Stimulated activated CD4-positive, alpha-beta T cell treated with anti-CD3 and anti-CD28 coated beads, Interleukin-2, amount 100 ng/mL, for 48 hours (primary cell): ENCODE measurements around the gene USP6NL.

ENCODE experiments used
- DNase-seq, 2 donors: peaks; one replicate each; pipeline ENCODE4 v3.0.0-alpha.2; 2020

USP6NL gene

DNA sequence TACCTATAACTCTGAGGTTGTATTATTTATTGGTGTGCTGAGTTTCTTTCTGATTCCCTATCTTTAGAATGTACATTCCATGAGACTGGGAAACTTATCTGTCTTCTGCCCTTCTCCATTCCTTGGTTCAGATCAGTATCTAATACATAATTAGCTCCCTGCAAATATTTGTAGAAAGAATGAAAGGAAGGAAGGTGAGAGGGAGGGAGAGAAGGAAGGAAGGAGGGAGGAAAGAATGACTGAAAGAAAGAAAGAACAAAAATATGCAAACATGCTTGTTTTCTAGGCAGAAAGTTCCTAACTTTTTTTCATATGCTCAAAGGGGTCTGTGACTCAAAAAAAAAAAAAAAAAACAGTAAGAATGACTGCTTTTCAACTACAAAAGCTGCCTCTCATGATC lies 3.9 kb upstream of the USP6NL start:
- no peak for DNase-seq

DNA sequence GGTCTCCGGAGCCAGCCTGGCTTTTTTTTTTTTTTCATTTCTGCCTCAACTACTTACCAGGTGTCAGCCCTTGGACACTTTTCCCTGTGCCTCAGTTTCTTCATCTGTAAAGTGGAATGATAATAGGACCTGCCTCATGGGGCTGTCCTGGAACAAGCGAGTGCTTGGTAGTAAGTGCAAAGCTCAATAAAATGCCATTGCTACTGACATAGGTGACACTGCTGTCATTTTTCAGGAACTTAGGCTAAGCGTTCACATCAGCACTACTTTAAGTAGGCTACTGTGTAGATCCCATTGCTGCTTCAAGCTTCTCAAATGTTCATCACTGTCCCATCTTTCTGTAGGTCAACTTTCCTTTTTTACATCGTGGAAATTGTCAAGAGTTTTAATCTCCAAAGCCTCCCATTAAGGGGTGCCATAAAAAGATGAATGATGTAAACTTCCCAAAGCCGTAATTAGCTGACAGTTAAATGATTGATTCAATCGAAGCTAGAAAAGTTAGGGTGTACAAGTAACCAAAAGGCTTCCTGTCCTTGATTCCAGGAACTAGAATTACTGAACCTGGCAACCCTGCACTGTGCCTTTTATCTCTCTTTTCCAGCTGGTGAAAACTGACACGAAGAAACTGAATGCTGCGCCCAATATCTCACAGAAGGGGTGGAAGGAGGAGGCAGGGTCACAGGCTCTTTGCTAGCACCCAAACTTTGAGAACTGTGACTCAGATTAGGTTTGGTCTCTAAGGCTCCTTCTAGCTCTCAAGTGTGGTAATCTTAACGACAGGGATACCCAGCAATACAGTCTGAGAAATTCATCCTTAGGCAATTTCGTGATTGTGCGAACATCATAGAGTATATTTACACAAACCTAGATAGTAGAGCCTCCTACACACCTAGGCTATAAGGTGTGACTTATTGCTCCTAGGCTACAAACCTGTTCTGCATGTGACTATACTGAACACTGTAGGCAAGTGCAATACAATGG lies 861 bp upstream of the USP6NL start:
- no peak for DNase-seq

DNA sequence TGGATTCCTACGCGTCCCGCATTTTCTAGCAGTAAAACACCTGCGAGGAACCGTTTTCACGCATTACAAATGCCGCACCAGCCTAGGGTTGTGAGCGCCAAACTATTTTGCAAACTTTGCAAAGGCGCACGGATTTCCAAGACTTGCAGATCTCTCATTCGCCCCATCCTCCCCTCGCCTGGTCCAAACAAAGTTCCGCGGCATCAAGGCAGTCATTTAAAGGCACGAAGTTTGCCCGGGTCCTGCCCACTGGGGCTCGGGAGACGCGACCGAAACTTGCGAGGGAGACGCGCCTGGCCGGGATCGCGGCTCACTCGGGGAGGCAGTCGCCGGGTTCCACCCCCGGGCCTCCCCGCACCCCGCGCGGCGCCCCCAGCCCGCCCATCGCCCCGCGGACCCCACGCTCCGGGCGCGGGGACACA lies 613 bp downstream of the USP6NL start:
- peak; percentile 17 to 18 for DNase-seq

DNA sequence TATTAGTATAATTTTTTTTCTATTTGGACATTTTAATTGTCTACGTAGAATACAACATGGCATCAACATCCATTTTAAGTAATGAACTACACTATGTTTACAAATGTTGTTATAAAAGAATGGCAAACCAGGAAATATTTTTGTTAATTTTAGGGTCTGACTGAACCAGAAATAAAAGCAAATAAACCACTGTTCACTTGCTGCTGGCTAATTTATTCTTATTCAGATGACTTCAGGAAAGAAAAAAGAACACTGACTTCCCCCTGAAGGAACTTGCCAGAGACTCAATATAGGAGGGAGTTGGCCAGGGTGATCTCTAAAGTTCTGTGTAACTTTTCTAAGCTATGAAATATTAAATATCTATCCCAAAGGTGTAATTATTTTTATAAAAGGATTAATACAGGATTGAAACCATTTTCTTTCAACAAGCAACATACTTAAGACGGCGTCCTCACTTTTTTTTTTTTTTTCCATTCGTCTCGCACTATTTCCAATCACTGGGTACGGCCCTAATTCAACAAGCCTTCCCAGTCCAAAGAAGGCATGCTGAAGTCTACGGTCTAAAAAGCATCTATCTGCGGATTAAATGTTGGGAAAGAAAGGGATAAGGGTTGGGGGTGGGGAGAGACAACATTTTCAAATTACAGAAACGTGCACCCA lies 1.2 kb downstream of the USP6NL start:
- no peak for DNase-seq

DNA sequence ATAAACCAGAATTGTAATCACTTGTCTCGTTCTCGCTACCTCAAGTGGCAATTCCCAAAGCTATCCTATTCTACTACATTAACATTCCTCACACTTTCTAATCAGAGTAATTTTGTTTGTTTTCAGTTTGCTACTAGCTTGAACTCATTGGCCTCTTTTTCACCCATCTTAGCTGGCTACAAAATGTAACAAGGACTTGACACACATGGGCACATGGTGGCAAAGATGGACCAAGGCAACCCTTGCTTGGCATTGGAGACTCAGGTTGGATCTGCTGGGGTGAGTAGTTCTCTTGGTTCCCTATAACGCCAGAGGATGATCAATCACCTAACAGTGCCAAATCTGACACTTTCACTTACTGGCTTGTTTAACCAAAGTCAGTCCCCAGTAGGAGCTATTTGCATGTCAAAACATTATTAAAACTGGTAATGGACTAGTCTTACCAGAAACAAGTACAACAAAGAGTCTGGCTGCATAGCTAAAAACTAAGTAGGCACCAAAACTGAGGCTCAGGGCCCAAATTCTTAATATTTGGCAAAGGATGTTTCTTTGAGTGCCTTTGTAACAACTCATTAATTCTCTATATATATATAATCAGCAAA lies 1.9 kb downstream of the USP6NL start:
- DNase-seq: no peak

DNA sequence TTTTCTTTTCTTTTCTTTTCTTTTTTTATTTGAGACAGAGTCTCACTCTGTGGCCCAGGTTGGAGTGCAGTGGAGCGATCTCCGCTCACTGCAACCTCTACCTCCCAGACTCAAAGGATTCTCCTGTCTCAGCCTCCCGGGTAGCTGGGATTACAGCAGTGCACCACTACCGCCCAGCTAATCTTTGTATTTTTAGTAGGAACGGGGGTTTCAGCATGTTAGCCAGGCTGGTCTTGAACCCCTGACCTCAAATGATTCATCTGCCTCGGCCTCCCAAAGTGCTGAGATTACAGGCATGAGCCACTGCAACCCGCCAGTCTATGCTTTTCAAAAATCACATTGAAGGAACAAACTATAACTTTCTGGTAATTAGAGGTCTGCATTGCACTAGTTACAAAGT lies 2.4 kb downstream of the USP6NL start:
- DNase-seq: no peak

DNA sequence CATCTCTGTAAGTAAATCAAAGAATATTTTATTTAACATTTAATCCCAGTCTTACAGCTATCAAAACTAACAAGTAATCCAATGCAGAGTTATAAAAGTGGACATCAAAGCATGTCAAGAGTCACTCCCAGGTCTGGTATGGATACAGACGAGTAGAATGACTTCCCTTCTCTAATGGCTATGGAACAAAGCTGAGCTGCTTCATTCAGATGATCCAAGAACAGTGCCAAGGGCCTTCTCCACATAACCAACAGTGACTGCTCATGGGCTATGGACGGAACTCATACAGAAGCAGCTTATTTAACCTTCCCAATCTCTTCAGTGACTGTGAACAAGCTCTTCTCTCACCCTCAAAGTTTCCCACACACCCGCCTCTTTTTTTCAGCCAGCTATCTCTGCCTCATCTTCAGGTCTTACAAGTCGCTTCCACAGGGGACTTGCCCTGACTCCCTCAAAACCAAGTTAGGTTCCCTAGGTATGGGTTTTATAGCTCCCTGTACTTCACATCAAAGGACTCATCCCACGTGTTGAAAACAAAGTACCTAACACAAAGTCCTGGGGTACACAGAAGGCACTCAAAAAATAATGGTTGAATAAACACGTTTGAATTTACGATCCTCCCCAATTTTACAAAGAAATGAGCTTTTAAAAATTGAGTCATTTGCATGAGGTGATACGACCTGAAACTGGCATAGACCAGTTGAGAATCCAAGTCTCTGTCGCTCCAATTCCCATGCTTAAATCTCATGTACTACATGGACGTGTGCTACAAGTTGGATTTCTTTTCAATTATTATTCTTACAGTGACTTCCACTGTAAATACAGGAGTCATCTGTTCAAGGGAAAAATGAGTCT lies 3.1 kb downstream of the USP6NL start:
- DNase-seq: no peak

DNA sequence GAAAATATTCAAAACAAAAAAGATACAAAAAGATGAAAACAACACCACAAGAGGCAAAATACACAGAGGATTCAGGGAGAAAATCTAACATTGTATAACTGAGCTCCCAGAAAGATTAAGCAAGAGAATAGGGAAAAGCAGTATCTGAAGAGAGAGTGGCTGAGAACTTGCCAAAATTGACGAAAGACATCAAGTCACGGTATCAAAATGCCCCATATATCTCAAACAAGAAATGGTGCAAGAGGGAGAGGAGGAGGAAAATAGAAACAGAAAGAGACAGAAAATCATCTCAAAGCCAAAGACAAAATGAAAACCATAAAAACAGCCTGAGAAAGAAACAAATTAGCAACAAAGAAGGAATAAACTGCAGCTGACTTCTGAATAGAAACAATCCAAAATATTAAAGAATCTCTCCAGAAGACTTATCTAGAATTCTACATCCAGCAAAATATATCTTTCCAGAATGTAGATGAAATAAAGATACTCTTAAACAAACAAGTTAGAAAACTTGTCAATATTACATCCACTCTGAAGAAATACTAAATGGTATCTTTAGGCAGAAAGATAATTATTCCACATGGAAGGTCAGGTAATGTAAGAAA lies 5.5 kb downstream of the USP6NL start:
- no peak for DNase-seq

DNA sequence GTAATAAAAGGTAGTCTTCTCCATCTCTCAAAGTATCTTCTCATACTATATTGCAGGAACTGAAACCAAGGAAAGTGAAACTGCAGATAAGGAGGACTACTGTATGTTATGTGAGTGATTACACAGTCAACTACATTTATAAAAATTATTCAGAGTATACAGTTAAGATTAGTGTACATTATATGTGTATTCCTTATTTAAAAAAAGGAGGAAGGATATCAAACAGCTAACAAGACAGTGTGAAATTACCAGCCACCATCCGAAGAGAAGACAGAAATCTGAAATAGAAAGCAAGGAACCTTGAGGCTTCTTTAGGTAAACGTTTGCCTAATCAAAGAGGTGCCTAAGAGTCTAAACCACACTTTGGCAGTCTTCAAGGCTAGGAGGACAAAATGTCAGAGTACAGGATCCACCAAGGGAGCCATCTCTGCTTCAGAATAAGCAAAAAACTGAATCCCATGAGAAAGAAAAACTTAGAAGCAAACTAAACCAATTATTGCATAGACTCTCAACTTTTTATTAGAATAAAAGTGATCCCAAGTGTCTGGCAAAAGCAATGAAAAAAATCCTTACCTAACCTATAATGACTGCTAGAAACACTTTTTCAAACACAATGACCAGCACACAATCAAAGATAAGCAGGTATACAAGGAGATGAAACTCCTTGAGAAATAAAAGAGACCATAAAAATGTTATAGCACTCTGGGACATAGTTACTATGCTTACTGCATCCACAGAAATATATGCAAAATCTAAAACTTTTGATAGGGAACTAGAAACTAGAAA lies 6.4 kb downstream of the USP6NL start:
- no peak for DNase-seq

DNA sequence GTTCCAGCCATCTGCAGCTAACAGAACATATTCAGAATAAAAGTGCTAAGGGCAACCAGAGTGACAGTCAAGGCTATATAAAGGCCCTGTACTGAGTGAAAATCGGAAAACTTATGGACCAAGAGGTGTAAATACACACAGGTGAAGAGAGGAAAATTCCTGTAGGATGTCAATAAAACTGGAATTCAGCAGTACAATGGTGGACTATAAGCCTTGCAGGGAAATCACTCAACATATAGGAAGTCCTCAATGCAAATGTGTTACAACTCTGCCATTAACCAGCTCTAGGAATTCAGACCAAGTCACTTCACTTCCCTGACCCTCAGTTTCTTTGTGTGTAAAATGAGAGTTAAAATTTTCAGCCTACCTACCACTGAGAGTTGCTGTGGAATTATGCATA lies 7.7 kb downstream of the USP6NL start:
- no peak for DNase-seq

DNA sequence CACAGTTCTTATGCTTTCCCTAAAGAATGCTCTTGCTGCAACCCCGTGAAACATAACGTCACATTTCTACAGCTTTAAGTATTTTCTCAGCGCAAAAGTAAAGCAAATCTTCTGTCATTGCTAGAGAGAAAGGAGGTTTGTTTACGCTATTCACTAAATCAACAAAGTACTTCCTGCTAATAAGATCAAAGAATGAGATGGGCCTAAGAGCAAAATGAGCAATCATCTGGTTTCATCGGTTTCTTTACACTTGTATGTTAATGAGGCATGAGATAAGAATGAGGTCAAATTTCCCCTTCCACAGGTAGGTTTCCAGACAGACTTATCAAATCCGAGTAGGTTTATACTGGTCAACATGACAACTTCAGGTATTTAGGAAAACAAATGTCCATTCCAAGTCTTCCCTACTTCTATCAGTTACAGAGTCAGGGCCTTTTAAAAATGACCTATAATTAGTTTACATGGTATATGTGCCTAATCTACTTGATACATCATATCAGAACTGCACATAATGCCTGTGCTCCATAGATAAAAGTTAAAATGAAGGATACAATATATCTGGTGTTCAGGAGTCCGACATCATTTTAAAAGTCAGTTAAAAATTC lies 8.4 kb downstream of the USP6NL start:
- no peak for DNase-seq

DNA sequence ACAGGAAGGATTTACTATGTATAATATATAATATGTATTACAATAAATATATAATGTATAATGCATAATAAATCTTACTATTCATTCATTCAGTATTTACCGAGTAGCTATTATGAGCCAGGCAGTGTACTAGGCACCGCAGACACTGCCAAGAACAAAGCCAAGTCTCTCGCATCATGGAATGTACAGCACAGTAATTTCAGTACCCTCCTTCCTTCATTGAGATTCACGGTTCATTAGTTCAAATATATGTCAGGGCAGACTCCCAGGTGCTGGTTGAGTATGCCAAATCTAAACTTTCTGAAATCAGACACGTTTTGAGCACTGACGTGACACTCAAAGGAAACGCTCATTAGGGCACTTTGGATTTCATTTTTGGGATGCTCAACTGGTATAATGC lies 9.1 kb downstream of the USP6NL start:
- no peak for DNase-seq

DNA sequence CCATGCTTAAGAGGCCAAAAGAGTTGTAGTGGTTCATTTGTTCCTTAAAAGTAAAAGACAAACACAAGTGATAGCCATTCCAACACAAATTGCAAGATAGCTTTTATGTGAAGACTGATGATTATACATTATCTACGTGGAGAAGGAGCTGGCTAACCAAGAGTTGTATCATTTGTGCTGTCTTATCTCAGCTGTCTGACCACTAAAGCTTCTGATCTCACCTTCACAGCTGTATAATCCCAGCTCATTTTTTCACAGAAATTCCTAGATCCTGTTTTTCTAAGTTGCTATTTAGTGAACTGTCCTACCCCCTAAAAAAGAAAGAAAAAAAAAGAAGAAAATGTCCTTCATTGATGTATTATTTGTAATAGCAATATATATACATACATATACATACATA lies 9.8 kb downstream of the USP6NL start:
- no peak for DNase-seq

DNA sequence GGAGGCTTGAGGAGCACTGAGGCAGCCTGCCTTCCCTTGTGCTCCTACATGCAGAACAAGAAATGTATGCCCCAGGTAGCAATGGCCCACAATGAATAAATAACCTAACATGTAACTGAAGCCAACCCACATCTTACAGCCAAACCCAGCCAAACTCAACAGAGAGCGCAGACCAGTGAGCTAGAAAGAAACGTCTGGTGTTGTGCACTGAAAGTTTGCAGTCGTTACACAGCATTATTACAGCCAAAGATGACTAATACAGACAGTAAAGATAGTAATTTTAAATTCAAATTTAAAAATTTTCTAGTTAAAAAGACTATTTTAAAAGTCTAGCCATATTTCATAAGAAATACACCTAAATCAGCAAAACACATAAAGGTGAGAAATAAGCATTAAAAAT lies 11.2 kb downstream of the USP6NL start:
- no peak for DNase-seq

DNA sequence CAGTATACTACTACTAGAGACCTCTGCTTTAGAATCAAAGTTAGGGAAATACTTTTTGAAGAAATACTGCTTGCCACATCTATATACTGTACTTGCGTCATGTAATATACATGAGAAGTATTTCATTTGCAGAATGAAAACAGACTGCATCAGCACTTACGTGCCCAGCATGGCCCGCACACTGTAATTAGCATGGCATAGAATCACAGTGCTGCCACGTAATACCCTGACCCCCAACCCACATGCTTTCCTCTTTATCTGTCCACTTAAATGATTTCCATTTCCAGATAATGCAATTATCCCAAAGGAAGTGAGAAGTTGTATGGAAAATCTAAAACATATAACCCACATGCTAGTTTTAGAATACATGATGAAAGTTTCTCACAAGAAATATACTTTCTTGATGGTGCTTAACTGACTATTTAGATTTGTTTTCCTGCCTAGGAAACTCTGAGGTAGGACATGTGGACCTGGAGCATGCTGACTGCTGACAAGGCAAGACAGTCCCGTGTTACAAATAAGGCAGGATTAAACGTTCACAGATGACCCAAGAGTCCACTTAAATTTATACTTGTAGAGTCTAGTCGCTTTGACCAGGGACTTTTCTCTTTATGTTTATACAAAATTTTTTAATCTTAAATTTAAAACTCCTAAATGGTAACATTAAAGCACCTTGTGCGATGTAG lies 12.6 kb downstream of the USP6NL start:
- no peak for DNase-seq

DNA sequence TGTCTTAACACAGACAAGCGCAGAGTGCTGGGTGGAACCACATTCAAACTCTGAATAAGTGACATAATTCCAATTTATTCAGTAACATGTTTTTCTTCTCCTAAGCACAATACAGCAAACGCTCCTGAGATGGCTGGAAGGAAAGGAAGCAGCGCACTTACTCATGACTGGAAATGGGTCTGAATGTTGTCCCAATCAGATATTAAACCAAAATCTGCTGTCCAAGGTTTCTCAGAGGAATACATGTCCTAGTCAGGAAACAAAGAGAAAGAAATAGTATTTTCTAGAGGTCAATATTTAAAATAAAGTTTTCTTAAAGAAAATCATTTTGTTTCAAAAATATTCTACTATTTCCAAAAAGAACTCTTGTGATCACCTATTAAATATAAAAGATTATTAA lies 14.0 kb downstream of the USP6NL start:
- no peak for DNase-seq

DNA sequence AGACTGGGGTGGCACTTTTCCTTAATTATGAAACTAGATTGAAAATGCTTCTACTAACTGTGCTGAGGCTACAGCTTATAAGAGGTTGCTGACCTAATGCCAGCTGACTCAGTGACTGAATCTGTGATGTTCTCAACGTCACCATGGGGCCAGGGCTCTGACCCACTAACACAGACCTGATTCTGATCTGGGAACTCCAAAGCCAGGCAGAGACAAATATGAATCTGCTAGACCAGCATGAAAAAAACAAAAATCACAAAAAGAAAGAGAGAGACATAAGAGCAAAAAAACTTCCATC lies 16.1 kb downstream of the USP6NL start:
- no peak for DNase-seq

DNA sequence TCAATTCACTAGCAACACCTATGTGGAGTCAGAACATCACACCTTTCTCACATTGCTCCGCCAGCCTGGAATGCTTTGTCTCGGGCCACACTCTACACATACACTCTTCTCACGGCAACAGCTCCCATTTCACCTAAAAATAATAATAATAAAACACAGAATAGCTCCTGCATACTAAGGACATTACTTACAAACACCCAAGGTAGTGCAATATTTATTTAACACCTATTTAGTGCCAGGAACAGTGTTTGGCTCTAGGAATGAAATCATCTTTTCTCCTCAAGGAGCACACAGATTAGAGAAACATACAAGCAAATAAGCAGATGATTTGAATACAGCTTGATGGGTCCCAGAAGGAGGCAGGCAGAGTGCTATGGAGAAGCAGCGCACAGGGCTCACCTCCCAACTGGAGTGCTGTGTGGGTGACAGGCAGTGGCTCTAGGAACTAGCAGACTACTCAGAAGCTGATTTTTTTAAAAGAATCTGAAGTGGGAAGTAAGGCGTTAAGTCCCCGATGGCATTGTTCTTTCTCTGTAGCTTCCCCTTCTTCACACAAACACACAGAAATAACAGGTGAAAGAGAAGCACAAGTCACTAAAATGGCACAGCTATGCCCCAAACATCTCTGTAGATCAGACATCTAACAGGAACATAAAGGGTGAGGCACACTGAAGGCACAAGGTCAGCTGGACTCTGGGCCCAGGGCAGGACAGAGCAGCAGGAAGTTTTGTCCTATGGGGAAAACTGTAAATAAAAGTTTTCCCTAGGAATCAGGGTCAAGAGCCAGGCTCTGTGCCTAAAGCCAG lies 16.7 kb downstream of the USP6NL start:
- no peak for DNase-seq

DNA sequence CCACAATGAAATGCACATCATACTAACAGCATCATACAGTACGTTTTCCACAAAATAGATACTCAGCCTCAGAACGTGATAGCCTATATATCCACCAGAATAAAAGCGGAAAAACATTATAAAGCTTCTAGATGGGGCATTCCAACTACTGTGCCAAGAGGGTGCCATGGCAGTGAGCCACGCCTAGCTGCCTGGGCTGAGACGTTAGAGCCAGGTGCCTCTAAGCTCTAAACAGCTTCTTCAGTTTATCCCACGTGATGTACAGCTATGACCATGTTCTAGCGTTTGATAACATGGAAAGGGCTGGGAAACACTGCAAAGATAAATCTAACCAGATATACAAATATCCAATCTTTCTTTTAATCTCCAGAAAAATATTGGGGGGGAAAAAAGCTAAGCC lies 17.8 kb downstream of the USP6NL start:
- DNase-seq: no peak

DNA sequence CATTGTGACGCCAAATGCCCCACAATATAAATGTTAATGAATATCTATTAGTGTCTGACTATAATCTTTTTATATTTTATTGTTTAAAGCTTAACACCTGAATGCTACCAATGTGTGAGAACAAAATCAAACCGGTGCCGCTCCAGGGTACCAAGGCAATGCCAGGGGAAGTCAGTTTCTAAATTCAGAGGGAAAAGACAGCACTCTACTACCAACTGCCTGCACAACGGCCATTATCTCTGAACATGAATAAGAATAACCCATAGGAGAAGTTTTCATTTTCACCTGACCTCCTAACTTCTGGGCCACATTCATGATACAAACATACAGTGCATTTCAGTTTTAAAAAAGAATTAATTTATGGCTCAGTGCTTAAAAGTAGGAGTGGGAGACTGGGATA lies 21.7 kb downstream of the USP6NL start:
- DNase-seq: no peak
